Retinal pigment epithelial cell (primary cell): ENCODE measurements around the gene TLNRD1.

ENCODE experiments used
- DNase-seq: peaks from one replicate; pipeline ENCODE4 v3.0.0-alpha.2; 2010; ENCODE audit warnings: low read depth
- H3K4me3 ChIP-seq: 2 replicates; pipeline ENCODE4 v1.5.1; 2011; ENCODE audit warnings: mild to moderate bottlenecking, low read length, control low read depth, moderate library complexity
- CTCF ChIP-seq: conservative IDR thresholded peaks from 2 replicates; pipeline ENCODE4 v1.5.1; 2011; ENCODE audit warnings: low read depth, low read length, control low read depth, inconsistent platforms

The TLNRD1 gene

GRCh38 chr15:81046290-81046689, 45.6 kb downstream of the TLNRD1 start:
- TF ChIP-seq CTCF, result no peak
- no peak overlapping the region for H3K4me3 ChIP-seq
- DNase-seq, result no peak

- DNase-seq, result no peak
- no peak for TF ChIP-seq CTCF
- H3K4me3 ChIP-seq, result no peak overlapping the region
These were observed 47.2 kb downstream of the TLNRD1 start for GRCh38 chr15:81047928-81048327.

- TF ChIP-seq CTCF, result no peak
- no peak for DNase-seq
- no peak overlapping the region for H3K4me3 ChIP-seq
These were observed 49.1 kb downstream of the TLNRD1 start for GRCh38 chr15:81049835-81050234.

- H3K4me3 ChIP-seq, result no peak overlapping the region
- DNase-seq, result no peak
- TF ChIP-seq CTCF, result no peak
These were observed 49.5 kb downstream of the TLNRD1 start for GRCh38 chr15:81050259-81050658.

- TF ChIP-seq CTCF, result no peak
- no peak overlapping the region for H3K4me3 ChIP-seq
- no peak for DNase-seq
These were observed 50.1 kb downstream of the TLNRD1 start for GRCh38 chr15:81050805-81051204.

GRCh38 chr15:81052046-81052445, 51.3 kb downstream of the TLNRD1 start:
- DNase-seq, result no peak
- no peak for TF ChIP-seq CTCF

GRCh38 chr15:81053621-81054020, 52.9 kb downstream of the TLNRD1 start:
- no peak for TF ChIP-seq CTCF
- DNase-seq, result no peak
- no peak overlapping the region for H3K4me3 ChIP-seq

More at GRCh38 chr15:81052046-81052445, 51.3 kb downstream of the TLNRD1 start:
- no peak overlapping the region for H3K4me3 ChIP-seq
